22Rv1 (cell line): ENCODE data around the gene KCNH5.

Experiments used
- H3K27ac ChIP-seq: fragments of 450-650 bp; 2 replicates; pipeline ENCODE4 v1.5.1; 2017
- CTCF ChIP-seq: fragments of 450-650 bp; IDR thresholded peaks from 2 replicates; pipeline ENCODE4 v1.5.1; 2017; ENCODE audit warnings: mild to moderate bottlenecking
- ZFX ChIP-seq: fragments of 450-650 bp; IDR thresholded peaks from 2 replicates; pipeline ENCODE4 v1.6.1; 2017; ENCODE audit warnings: antibody characterized with exemption, borderline replicate concordance

KCNH5 gene

GRCh38 chr14:62954165-62954564 lies 91.1 kb downstream of the KCNH5 start:
- TF ChIP-seq CTCF (no peak), ZFX (no peak)
- H3K27ac ChIP-seq, result no peak overlapping the region

GRCh38 chr14:62952226-62952625 lies 93.0 kb downstream of the KCNH5 start:
- no peak for TF ChIP-seq ZFX
- TF ChIP-seq CTCF, result no peak
- H3K27ac ChIP-seq, result no peak overlapping the region

- TF ChIP-seq ZFX (no peak), CTCF (no peak)
- no peak overlapping the region for H3K27ac ChIP-seq
Observed at GRCh38 chr14:62947301-62947700, 98.0 kb downstream of the KCNH5 start.

GRCh38 chr14:62946221-62946620 lies 99.0 kb downstream of the KCNH5 start:
- no peak overlapping the region for H3K27ac ChIP-seq
- TF ChIP-seq CTCF (no peak), ZFX (no peak)

GRCh38 chr14:62943202-62943601 lies 102.1 kb downstream of the KCNH5 start:
- H3K27ac ChIP-seq, result no peak overlapping the region
- TF ChIP-seq ZFX, result no peak
- TF ChIP-seq CTCF, result no peak

GRCh38 chr14:62939970-62940369 lies 105.3 kb downstream of the KCNH5 start:
- no peak for TF ChIP-seq ZFX
- no peak for TF ChIP-seq CTCF
- no peak overlapping the region for H3K27ac ChIP-seq

- H3K27ac ChIP-seq, result no peak overlapping the region
- no peak for TF ChIP-seq ZFX
- TF ChIP-seq CTCF, result no peak
Observed at GRCh38 chr14:62938778-62939177, 106.5 kb downstream of the KCNH5 start.
